HL-60 (cell line): ENCODE results near the gene TGM2.

Experiments
- CTCF ChIP-seq: IDR thresholded peaks from one replicate; pipeline ENCODE4 v1.5.1; 2011; ENCODE audit warnings: low read length, control low read depth, inconsistent platforms; ENCODE audit not compliant: insufficient read depth
- GABPA ChIP-seq: IDR thresholded peaks from 2 replicates; pipeline ENCODE4 v1.6.1; 2012; ENCODE audit warnings: low read depth
- POLR2AphosphoS5 ChIP-seq: IDR thresholded peaks from 2 replicates; pipeline ENCODE4 v1.6.1; 2012; ENCODE audit warnings: low read depth
- REST ChIP-seq: IDR thresholded peaks from 2 replicates; pipeline ENCODE4 v1.6.1; 2012; ENCODE audit warnings: low read depth; ENCODE audit not compliant: insufficient replicate concordance
- SPI1 ChIP-seq: IDR thresholded peaks from 2 replicates; pipeline ENCODE4 v1.6.1; 2012; ENCODE audit warnings: low read depth, mild to moderate bottlenecking, borderline replicate concordance

GRCh38 chr20:38114353-38114791, 50.7 kb downstream of the TGM2 start:
- TF ChIP-seq CTCF (no peak), GABPA (no peak), SPI1 (no peak), REST (no peak), POLR2AphosphoS5 (no peak)
